Islet of Langerhans (tissue), 1 donor: ENCODE results near the gene CCDC137.
"Not testable (repeated sequence)": the region's sequence is repeated elsewhere in the genome, so short reads cannot be mapped to it uniquely, and the experiment has no call there.

Experiments used
- FAIRE-seq: peaks from one replicate; lab custom pipeline; 2011; peaks lifted over from hg19 to GRCh38; lab: Jason Lieb, UNC

CCDC137 gene, protein sequence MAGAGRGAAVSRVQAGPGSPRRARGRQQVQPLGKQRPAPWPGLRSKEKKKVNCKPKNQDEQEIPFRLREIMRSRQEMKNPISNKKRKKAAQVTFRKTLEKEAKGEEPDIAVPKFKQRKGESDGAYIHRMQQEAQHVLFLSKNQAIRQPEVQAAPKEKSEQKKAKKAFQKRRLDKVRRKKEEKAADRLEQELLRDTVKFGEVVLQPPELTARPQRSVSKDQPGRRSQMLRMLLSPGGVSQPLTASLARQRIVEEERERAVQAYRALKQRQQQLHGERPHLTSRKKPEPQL

GRCh38 chr17:81666342-81667191 lies at the start of gene CCDC137, which contains the start of gene OXLD1:
Gene CCDC137 (plus strand): TSS chr17:81666737. CDS start chr17:81666767, 30 bp downstream.
Gene OXLD1 (minus strand): TSS chr17:81666605. CDS start chr17:81666577, 28 bp downstream.
- no peak for FAIRE-seq

DNA sequence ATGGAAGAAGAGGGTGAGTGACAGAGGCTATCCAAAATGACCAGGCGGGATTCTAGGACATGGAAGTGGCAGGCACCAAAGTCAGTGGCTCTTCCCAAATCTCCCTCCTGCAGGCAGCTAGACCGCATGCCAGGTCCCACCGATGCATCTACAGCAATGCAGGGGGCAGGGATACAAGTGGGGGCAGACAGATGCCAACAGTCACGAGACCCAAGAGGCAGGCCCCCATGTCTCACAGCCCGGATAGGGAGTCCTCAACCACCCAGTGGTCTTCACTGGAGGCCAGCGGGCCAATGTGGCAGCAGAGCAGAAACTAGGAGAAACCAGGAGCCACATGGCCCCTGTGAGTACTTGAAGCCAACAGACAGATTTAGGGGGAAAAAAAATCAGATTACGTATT lies 49.7 kb upstream of the CCDC137 start:
- no peak for FAIRE-seq

DNA sequence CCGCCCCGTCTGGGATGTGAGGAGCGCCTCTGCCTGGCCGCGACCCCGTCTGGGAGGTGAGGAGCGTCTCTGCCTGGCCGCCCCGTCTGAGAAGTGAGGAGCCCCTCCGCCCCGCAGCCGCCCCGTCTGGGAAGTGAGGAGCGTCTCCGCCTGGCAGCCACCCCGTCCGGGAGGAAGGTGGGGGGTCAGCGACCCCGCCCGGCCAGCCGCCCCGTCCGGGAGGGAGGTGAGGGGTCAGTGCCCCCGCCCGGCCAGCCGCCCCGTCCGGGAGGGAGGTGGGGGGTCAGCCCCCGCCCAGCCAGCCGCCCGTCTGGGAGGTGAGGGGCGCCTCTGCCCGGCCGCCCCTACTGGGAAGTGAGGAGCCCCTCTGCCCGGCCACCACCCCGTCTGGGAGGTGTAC lies 48.2 kb upstream of the CCDC137 start:
- not testable (repeated sequence) for FAIRE-seq

DNA sequence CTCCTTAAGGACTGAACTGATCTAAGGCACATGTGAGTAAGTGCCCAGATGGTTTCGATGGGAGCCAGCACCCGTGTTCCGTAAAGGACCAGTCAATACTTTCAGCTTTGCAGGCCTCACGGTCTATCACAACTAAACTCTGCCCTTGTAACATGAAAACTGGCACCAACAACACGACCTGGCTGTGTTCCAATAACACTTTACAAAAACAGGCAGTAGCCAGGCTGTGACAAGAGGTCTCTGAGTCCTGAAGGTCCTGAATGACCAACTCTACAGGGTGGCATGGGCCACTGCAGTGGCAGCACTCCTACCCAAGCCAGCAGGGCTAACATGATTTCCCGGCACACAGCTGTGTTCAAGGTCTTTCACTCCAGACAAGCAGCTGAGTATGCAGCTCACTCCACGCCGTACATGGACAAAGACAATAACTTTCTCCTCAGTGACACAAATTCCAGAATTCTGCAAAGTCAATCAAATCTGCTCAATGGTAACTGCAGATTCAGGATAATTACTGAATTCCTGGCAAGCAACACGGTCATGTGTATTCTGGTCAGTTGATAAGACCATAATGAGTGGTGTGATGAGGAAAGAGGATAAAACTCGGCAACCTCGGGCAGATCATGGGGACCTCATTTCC lies 44.9 kb upstream of the CCDC137 start:
- FAIRE-seq, result no peak

GRCh38 chr17:81630274-81630673 lies 36.3 kb upstream of the CCDC137 start:
- no peak for FAIRE-seq

DNA sequence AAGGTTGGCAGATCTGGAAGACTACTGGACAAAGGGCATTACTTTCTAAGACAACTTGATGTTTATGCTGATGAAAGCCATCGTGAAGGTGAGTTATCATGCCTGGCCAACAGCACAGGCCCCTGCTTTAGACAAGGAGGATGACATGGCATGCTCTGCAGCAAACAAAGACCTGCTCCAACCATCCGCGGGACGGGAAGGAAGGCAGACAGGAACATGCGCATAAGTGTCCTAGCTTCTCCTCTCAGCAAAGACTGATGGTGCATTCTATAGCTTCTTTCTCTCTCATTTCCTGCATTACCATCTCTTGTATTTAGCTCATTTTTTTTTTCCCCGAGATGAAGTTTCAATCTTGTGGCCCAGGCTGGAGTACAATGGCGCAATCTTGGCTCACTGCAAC lies 35.1 kb upstream of the CCDC137 start:
- no peak for FAIRE-seq

DNA sequence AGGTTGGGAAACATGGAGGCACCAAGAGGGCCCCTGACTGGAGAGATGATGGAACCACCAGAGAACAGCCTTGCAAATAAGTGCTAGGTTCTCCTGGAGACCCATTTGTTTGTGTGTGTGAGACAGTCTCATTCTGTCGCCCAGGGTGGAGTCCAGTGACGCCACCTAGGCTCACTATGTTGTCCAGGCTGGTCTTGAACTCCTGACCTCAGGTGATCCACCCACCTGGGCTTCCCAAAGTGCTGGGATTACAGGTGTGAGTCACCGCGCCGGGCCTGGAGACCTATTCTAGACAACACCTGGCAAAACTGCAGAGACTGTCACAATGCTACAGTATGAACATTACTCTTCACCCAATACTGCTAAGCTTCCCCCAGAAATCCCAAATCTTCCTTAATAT lies 31.1 kb upstream of the CCDC137 start:
- no peak for FAIRE-seq

GRCh38 chr17:81635973-81636504 lies 30.5 kb upstream of the CCDC137 start:
- FAIRE-seq, result no peak

GRCh38 chr17:81636505-81637288 lies 29.8 kb upstream of the CCDC137 start, which contains the start of the genes NPLOC4 and TSPAN10:
Gene NPLOC4 (minus strand): TSS chr17:81637112. CDS start chr17:81636930, 182 bp downstream.
Gene TSPAN10 (plus strand): TSS chr17:81637196. CDS start chr17:81642413, 5,217 bp downstream.
- no peak for FAIRE-seq

DNA sequence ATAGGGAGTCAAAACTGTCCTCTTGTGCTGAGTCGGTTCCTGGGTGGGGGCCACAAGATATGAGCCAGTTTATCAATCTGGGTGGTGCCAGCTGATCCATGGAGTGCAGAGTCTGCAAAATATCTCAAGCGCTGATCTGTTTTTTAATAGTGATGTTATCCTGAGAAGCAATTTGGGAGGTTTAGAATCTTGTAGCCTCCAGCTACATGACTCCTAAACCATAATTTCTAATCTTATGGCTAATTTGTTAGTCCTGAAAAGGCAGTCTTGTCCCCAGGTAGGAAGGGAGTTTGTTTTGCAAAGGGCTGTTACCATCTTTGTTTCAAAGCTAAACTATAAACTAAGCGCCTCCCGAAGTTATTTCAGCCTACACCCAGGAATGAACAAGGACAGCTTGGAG lies 27.9 kb upstream of the CCDC137 start:
- FAIRE-seq, result no peak

DNA sequence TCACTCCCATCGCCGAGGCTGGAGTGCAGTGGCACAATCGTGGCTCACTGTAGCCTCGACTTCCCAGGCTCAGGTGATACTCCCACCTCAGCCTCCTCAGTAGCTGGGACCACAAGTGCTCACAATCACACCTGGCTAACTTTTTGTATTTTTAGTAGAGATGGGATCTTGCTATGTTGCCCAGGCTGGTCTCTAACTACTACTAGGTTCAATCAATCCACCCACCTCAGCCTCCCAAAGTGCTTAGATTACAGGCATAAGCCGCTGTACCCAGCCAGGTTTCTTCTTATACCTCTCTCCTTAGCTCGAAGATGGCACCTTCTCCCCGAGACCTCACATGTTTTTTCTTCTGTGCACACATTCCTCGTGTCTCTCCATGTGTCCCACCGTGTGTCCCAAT lies 26.5 kb upstream of the CCDC137 start:
- no peak for FAIRE-seq

DNA sequence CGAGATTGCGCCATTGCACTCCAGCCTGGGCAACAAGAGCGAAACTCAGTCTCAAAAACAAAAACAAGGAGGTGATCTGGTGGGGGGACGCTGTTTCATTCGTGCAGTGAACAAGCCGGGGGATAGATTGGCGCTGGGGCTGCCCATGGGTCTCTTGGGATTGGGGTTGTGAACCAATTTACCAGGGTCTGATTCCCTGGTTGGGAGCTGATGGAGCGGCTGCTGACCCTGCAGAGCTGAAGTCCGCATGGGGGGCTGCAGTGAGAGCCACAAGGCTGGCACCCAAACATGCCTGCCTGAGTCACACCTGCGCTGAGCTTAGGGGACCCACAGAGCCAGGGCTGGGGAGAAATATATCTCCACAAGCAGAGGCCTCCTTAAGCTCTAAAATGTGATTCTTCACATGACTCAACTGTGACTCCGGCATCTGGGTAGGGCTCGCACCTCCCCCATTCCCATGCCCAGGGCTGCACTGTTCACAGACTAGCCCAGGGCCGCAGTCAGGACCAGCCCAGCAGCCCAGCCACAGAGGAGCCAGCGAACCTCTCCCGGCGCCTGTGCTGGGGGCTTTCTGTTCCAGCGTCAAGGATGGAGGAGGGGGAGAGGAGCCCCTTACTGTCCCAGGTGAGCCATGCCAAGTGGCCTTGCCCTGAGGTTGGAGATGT lies 24.6 kb upstream of the CCDC137 start:
- FAIRE-seq, result no peak

DNA sequence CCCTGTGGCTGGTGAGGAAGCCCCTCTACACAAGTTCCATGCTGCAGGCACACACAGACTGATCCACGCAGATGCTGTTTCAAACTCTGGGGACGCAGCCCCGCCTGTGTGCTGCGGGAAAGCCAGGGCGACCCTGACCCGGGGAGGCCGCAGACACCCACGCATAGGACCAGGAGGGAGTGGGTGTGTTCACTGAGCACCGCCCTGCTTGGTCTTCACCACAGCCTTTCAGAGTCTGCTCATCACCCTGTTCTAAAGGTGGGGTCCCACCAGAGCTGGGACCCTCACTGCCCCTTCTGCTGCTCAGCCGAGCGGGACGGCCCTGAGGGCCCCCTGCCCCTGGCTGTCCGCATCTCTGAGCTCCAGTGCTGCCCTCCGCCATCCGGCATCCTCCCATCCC lies 22.0 kb upstream of the CCDC137 start:
- no peak for FAIRE-seq

- FAIRE-seq, result no peak
These were observed 21.3 kb upstream of the CCDC137 start for GRCh38 chr17:81644976-81645952.

DNA sequence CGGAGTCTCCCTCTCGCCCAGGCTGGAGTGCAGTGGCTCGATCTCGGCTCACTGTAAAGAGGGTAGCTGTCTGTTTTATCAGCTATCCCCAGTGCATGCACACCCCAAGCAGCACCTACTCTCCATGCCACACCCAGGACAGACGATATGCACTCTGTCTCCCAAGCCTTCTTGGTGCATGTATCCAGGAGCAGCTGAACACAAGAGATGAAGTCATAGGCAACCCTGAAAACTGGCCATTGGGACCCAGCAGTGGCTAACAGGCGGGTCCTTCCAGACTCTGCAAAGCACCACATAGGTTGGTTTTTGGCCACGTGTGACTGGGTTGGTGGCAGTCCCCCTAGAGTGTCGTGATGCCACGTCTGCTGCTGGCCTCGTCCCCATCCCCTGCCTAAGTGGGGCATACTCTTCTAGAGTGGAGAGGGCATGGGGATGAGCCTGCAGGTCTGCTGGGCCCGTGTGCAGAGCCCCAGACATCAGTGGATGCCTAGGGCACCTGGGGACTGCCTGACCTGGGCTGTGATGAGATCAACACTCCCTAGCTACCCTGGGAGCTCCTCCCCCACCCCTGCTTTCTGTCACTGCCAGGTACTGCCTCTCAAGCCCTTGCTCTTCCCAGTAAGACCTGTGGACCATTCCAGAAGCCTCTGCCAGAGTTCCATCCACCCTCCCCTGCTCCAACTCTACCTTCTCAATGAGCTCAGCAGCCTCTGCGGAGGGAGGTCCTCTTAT lies 19.5 kb upstream of the CCDC137 start:
- no peak for FAIRE-seq

GRCh38 chr17:81647640-81648012 lies 18.9 kb upstream of the CCDC137 start:
- no peak for FAIRE-seq

DNA sequence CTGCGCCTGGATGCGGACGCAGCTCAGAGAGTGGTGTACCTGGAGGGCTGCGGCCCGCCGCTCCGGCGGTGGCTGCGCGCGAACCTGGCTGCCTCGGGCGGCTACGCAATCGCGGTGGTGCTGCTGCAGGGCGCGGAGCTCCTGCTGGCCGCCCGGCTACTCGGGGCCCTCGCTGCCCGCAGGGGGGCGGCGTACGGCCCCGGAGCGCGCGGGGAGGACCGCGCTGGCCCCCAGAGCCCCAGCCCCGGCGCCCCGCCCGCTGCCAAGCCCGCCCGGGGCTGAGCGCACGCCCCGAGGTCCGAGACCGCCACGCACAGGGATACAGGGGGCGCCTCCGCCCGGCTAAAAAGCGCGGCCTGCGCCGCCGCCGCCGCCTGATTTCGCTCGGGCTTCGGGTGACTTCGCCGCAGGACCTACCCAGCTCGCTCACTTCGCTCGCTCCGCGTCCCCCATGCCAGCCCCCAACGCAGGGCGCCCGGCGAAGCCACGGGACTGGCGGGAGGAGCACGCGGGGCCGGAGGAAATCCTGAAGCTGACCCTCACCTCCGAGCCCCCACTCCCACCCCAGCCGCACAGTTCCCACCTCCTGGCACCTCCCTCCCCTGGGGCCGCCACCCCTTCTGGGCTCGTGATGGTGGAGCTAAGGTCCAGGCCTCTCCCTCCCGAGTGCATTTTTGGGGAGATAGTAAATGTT lies 18.4 kb upstream of the CCDC137 start:
- no peak for FAIRE-seq

DNA sequence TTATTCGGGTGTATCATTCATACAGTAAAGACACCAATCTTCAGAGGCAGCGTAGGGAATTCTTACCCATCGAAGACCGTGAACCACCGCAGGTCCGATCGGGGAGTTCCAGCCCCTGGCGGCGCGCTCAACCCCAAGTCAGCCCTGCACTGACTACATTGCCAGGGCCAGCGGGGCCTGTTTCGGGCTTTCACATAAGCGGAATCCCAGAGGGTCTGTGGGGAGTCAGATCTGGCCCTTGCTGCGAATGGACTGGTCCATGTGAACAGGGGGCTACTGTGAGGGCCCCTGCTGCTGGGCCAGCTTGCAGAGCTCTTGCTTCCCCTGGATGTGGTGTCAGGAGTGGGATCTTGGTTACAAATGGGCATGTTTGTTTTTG lies 17.8 kb upstream of the CCDC137 start:
- no peak for FAIRE-seq

DNA sequence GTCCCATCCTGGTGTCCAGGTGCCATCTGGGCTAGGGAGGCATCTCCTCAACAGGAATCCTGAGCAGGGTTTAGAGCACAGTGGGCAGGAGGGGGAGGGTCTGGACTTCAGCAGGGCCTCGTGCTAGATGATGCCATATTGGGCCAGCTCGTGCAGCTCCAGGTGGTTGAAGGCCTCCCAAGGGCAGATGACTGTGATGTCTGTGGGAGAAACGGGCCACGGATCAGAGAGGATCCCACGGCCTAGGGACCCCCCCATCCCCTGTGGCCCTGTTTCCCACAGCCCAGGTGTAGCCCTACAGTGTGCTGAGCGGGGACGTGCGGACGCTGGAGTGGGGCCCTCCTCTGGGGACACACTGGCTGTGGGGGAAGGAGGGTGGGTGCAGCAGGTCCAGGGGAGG lies 15.6 kb upstream of the CCDC137 start:
- no peak for FAIRE-seq
